HepG2 (cell line): Measurements from ENCODE around the gene IER5L. TPM values are rescaled to one million over a fixed set of nuclear protein-coding genes. Genes with fewer than 3 reads are reported as not detected.
A peak's percentile ranks its signal among the peaks of the same experiment; 100 is the strongest.

Experiments used
- ARNTL ChIP-seq: sonication (generic); formaldehyde crosslinking; IDR thresholded peaks from 2 replicates; pipeline ENCODE4 v1.4.0; 2020; ENCODE audit warnings: mild to moderate bottlenecking, missing genetic modification reagents
- ATM ChIP-seq: fragments of 450-650 bp; IDR thresholded peaks from 2 replicates; pipeline ENCODE4 v1.7.1; 2017; ENCODE audit warnings: mild to moderate bottlenecking, borderline replicate concordance
- CHCHD3 ChIP-seq: sonication (generic); formaldehyde crosslinking; IDR thresholded peaks from 2 replicates; pipeline ENCODE4 v1.8.0; 2022; ENCODE audit warnings: mild to moderate bottlenecking, missing genetic modification reagents, moderate library complexity
- FOXJ3 ChIP-seq: sonication (generic); formaldehyde crosslinking; IDR thresholded peaks from 2 replicates; pipeline ENCODE4 v1.4.0; 2020; ENCODE audit warnings: missing genetic modification reagents, mild to moderate bottlenecking, borderline replicate concordance
- HNRNPL ChIP-seq: fragments of 200-400 bp; formaldehyde crosslinking; IDR thresholded peaks from 2 replicates; pipeline ENCODE4 v1.6.1; 2017; ENCODE audit warnings: mild to moderate bottlenecking, low read depth, low read length
- KDM1A ChIP-seq: IDR thresholded peaks from 2 replicates; pipeline ENCODE4 v1.6.1; 2016; ENCODE audit warnings: missing compliant biosample characterization
- KDM3A ChIP-seq: IDR thresholded peaks from 2 replicates; pipeline ENCODE4 v1.6.1; 2018; ENCODE audit warnings: low read depth, missing compliant biosample characterization
- KLF13 ChIP-seq: sonication (generic); formaldehyde crosslinking; IDR thresholded peaks from 2 replicates; pipeline ENCODE4 v1.4.0; 2020; ENCODE audit warnings: mild to moderate bottlenecking, missing genetic modification reagents
- LCORL ChIP-seq, 2 experiments: fragments of 450-650 bp in 1 of 2; sonication (generic) in 1 of 2; formaldehyde crosslinking in 1 of 2; IDR thresholded peaks; 2 replicates each; pipeline versions ENCODE4 v1.5.0 to v1.6.1; 2017 to 2020; ENCODE audit warnings: antibody characterized with exemption in 1 of 2, missing genetic modification reagents in 1 of 2
- MED1 ChIP-seq: sonication (generic); formaldehyde crosslinking; IDR thresholded peaks from 2 replicates; pipeline ENCODE4 v1.4.0; 2020; ENCODE audit warnings: missing genetic modification reagents
- MTA1 ChIP-seq: sonication (generic); formaldehyde crosslinking; IDR thresholded peaks from 2 replicates; pipeline ENCODE4 v1.4.0; 2020; ENCODE audit warnings: missing genetic modification reagents, mild to moderate bottlenecking, borderline replicate concordance
- PAWR ChIP-seq: sonication (generic); formaldehyde crosslinking; IDR thresholded peaks from 2 replicates; pipeline ENCODE4 v1.4.0; 2020; ENCODE audit warnings: missing genetic modification reagents, mild to moderate bottlenecking, borderline replicate concordance
- PCBP1 ChIP-seq: fragments of 200-400 bp; formaldehyde crosslinking; IDR thresholded peaks from 2 replicates; pipeline ENCODE4 v1.6.1; 2017; ENCODE audit warnings: mild to moderate bottlenecking, low read depth, low read length, borderline replicate concordance
- PHF20 ChIP-seq: sonication (generic); formaldehyde crosslinking; IDR thresholded peaks from 2 replicates; pipeline ENCODE4 v1.5.0; 2020; ENCODE audit warnings: mild to moderate bottlenecking, missing genetic modification reagents
- SALL2 ChIP-seq: sonication (generic); formaldehyde crosslinking; IDR thresholded peaks from 2 replicates; pipeline ENCODE4 v1.8.1; 2023; ENCODE audit warnings: mild to moderate bottlenecking, missing genetic modification reagents, inconsistent platforms
- SIX1 ChIP-seq: sonication (generic); formaldehyde crosslinking; IDR thresholded peaks from 2 replicates; pipeline ENCODE4 v1.4.0; 2020; ENCODE audit warnings: missing genetic modification reagents, borderline replicate concordance
- SYNCRIP ChIP-seq: fragments of 200-400 bp; formaldehyde crosslinking; IDR thresholded peaks from 2 replicates; pipeline ENCODE4 v1.6.1; 2018; ENCODE audit warnings: mild to moderate bottlenecking, low read depth, low read length; ENCODE audit not compliant: insufficient read depth
- TMF1 ChIP-seq: sonication (generic); formaldehyde crosslinking; IDR thresholded peaks from 2 replicates; pipeline ENCODE4 v1.8.1; 2022; ENCODE audit warnings: low read depth, missing genetic modification reagents
- YEATS2 ChIP-seq: sonication (generic); formaldehyde crosslinking; IDR thresholded peaks from 2 replicates; pipeline ENCODE4 v1.4.0; 2020; ENCODE audit warnings: missing genetic modification reagents, borderline replicate concordance
- ZEB1 ChIP-seq: IDR thresholded peaks from 2 replicates; pipeline ENCODE4 v1.6.1; 2012; ENCODE audit warnings: mild to moderate bottlenecking, low read depth, inconsistent platforms; ENCODE audit not compliant: insufficient replicate concordance
- ZFP41 ChIP-seq: sonication (generic); formaldehyde crosslinking; IDR thresholded peaks from 2 replicates; pipeline ENCODE4 v1.4.0; 2020; ENCODE audit warnings: mild to moderate bottlenecking, missing genetic modification reagents, borderline replicate concordance
- ZNF430 ChIP-seq: sonication (generic); formaldehyde crosslinking; IDR thresholded peaks from 2 replicates; pipeline ENCODE4 v1.9.0; 2021; ENCODE audit warnings: mild to moderate bottlenecking, missing genetic modification reagents
- ZNF572 ChIP-seq: sonication (generic); formaldehyde crosslinking; IDR thresholded peaks from 2 replicates; pipeline ENCODE4 v1.5.1; 2020; ENCODE audit warnings: mild to moderate bottlenecking, missing genetic modification reagents
- ZNF577 ChIP-seq: sonication (generic); formaldehyde crosslinking; IDR thresholded peaks from 2 replicates; pipeline ENCODE4 v1.4.0; 2020; ENCODE audit warnings: mild to moderate bottlenecking, low read depth, missing genetic modification reagents, borderline replicate concordance
- ZNF747 ChIP-seq: sonication (generic); formaldehyde crosslinking; IDR thresholded peaks from 2 replicates; pipeline ENCODE4 v1.8.1; 2023; ENCODE audit warnings: missing genetic modification reagents, mild to moderate bottlenecking, borderline replicate concordance
- ZNF841 ChIP-seq: sonication (generic); formaldehyde crosslinking; IDR thresholded peaks from 2 replicates; pipeline ENCODE4 v1.8.1; 2023; ENCODE audit warnings: missing genetic modification reagents, borderline replicate concordance
- ZNF883 ChIP-seq: sonication (generic); formaldehyde crosslinking; IDR thresholded peaks from 2 replicates; pipeline ENCODE4 v1.5.1; 2020; ENCODE audit warnings: mild to moderate bottlenecking, missing genetic modification reagents; ENCODE audit errors: not compliant biosample characterization
- polyA plus RNA-seq, 8 experiments: library from polyadenylated mRNA; depleted of rRNA in 3 of 8; stranded (reverse) in 7 of 8; unstranded in 1 of 8; fragments of >200 nt; fragmentation: Illumina TruSeq in 4 of 8; extraction: Trizol in 4 of 8; gene quantifications; 2 replicates each; pipeline versions ENCODE4 v1.2.1 to v1.2.3, GENCODE V29; 2011 to 2016; ENCODE audit warnings: low read depth in 4 of 8, missing spikeins in 1 of 8, mixed read lengths in 1 of 8; ENCODE audit not compliant: insufficient read depth in 1 of 8
- total RNA-seq, 5 experiments: library from RNA; depleted of rRNA; stranded (reverse); fragments of >200 nt; fragmentation: Illumina TruSeq; extraction: Trizol; gene quantifications; 2 replicates each; pipeline ENCODE4 v1.2.3, GENCODE V29; 2016; ENCODE audit warnings: low read depth in 1 of 5
- TF ChIP-seq, protein P1 (sequence below): sonication (generic); formaldehyde crosslinking; IDR thresholded peaks from 2 replicates; pipeline ENCODE4 v1.5.0; 2020; ENCODE audit warnings: missing genetic modification reagents
- TF ChIP-seq, protein P2 (sequence below): sonication (generic); formaldehyde crosslinking; IDR thresholded peaks from 2 replicates; pipeline ENCODE4 v1.4.0; 2020; ENCODE audit warnings: missing genetic modification reagents, borderline replicate concordance

Gene IER5L
- total and polyA plus RNA-seq, 2 of the 13 experiments (the other 11 are each of a cell fraction or from before 2014, with no cell fraction given) = 1.8 to 3.3 TPM

DNA sequence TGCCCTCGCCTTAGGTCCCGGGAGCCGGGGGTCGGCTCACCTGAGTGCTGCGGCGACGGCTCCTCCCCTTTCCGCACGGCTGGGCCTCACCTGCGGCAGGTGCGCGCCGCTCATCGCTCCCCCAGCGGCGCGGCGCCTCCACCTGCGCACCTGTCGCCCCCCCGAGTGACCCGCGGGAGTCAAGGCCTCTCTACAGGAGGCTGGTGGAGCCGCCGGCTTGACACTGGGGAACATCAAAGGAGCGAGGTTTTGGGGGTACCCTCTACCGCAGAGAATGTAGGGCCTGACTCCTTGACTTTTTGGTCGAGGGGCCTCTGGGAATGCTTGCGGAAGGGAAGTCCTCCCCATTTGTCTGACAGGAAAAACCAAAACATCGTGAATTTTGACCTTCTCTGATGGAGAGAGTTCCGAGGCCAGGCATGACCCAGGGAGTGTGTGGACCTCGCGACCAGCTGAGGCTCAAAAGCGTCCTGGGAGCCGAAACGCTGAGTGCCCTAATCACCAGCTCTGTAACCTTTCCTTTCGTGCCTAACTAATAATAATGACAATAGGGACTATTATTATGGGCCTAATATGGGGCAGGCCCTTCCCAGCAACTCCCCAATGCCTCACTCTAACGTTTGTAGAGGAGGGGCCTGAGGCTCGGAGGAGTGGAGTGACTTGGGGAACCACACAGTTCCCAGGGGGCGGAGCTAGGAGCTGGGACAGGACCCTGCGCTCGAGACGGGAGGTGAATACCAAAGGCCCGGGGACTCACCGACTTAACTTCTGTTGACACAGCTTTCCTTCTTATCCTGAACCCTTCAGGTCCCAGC is 714 bp upstream of the IER5L start (continued):
- TF ChIP-seq PAWR (CRISPR knock-in tag) = no peak
- no peak for TF ChIP-seq ATM
- no peak for TF ChIP-seq HNRNPL
- TF ChIP-seq TMF1 (CRISPR knock-in tag) = 0 out of 2 replicates have a peak, but pooled peaks have one; percentile 12
- TF ChIP-seq ZNF572 (CRISPR knock-in tag) = no peak
- no peak for TF ChIP-seq ZNF577 (CRISPR knock-in tag)
- no peak for TF ChIP-seq KDM1A (CRISPR knock-in tag)
- TF ChIP-seq MED1 (CRISPR knock-in tag) = no peak
- TF ChIP-seq KDM3A (CRISPR knock-in tag) = no peak
- TF ChIP-seq SALL2 (CRISPR knock-in tag) = no peak
- no peak for TF ChIP-seq ZFP41 (CRISPR knock-in tag)
- TF ChIP-seq MTA1 = no peak
- TF ChIP-seq FOXJ3 (CRISPR knock-in tag) = no peak
- no peak for TF ChIP-seq YEATS2 (CRISPR knock-in tag)
- TF ChIP-seq ZEB1 = peak; percentile 13
- 0 out of 2 replicates have a peak, but pooled peaks have one; percentile 27 for TF ChIP-seq ZNF430 (CRISPR knock-in tag)
- TF ChIP-seq ZNF841 (CRISPR knock-in tag) = no peak
- TF ChIP-seq, protein P1, sequence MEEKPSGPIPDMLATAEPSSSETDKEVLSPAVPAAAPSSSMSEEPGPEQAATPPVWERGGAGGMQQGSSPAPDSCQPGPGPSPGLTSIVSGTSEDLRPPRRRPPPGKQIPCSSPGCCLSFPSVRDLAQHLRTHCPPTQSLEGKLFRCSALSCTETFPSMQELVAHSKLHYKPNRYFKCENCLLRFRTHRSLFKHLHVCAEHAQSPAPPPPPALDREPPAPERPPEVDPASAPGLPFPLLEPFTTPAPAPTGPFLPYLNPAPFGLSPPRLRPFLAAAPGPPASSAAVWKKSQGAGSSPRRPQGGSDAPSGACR (CRISPR knock-in tag) = no peak
- TF ChIP-seq SIX1 (CRISPR knock-in tag) = no peak
- TF ChIP-seq ZNF747 (CRISPR knock-in tag) = peak; percentile 5; the same call in 1 of the 2 replicates
- TF ChIP-seq, protein P2, sequence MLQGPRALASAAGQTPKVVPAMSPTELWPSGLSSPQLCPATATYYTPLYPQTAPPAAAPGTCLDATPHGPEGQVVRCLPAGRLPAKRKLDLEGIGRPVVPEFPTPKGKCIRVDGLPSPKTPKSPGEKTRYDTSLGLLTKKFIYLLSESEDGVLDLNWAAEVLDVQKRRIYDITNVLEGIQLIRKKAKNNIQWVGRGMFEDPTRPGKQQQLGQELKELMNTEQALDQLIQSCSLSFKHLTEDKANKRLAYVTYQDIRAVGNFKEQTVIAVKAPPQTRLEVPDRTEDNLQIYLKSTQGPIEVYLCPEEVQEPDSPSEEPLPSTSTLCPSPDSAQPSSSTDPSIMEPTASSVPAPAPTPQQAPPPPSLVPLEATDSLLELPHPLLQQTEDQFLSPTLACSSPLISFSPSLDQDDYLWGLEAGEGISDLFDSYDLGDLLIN = no peak
- no peak for TF ChIP-seq PCBP1
- no peak for TF ChIP-seq LCORL (IDR thresholded peaks at IDR 0.05)
- TF ChIP-seq LCORL (CRISPR knock-in tag; IDR thresholded peaks at IDR 0.05) = no peak
- no peak for TF ChIP-seq SYNCRIP
- no peak; the same call in 1 of the 2 replicates for TF ChIP-seq ARNTL (CRISPR knock-in tag)
- no peak for TF ChIP-seq CHCHD3 (CRISPR knock-in tag)
- TF ChIP-seq ZNF883 (CRISPR knock-in tag) = no peak
- no peak for TF ChIP-seq PHF20
- no peak for TF ChIP-seq KLF13 (CRISPR knock-in tag)
